BJ (cell line): ENCODE data around the gene AUH. TPM values are rescaled to one million over a fixed set of nuclear protein-coding genes. Genes with fewer than 3 reads are reported as not detected.

ENCODE experiments used
- CTCF ChIA-PET: fragments of 350-600 bp; formaldehyde crosslinking; extraction: SDS; loops from one replicate; lab custom pipeline; 2021; ENCODE audit warnings: antibody characterized with exemption, inconsistent platforms; lab: Yijun Ruan, JAX
- POLR2A ChIA-PET: fragments of 300-600 bp; sonication (Branson Sonifier 250); formaldehyde crosslinking; extraction: SDS; loops from one replicate; lab custom pipeline; 2021; ENCODE audit warnings: antibody characterized with exemption; lab: Charles Lee
- DNase-seq: peaks from one replicate; pipeline ENCODE4 v3.0.0-alpha.2; 2011; ENCODE audit warnings: low read depth
- H3K27me3 ChIP-seq: 2 replicates; pipeline ENCODE4 v1.6.0; 2011; ENCODE audit warnings: low read length; ENCODE audit not compliant: control insufficient read depth, insufficient read depth
- H3K36me3 ChIP-seq: 2 replicates; pipeline ENCODE4 v1.5.1; 2011; ENCODE audit warnings: low read length; ENCODE audit not compliant: control insufficient read depth, insufficient read depth
- H3K4me3 ChIP-seq: 2 replicates; pipeline ENCODE4 v1.5.1; 2011; ENCODE audit warnings: low read depth, mild to moderate bottlenecking, control low read depth, low read length
- CTCF ChIP-seq: IDR thresholded peaks from 2 replicates; pipeline ENCODE4 v1.5.1; 2011; ENCODE audit warnings: low read depth, mild to moderate bottlenecking, control low read depth, inconsistent platforms, low read length, moderate library complexity; ENCODE audit not compliant: insufficient read depth
- polyA plus RNA-seq: library from polyadenylated mRNA; depleted of rRNA; stranded (reverse); fragments of >200 nt; gene quantifications from 2 replicates; pipeline ENCODE4 v1.2.3, GENCODE V29; 2011

AUH gene
- polyA plus RNA-seq, 1 experiment: 4.1 TPM

GRCh38 chr9:91176426-91176825 lies 185.3 kb downstream of the AUH start:
- Histone ChIP-seq H3K4me3 (no peak overlapping the region), H3K36me3 (no peaks in the 10 kb centered on the region), H3K27me3 (no peaks in the 10 kb centered on the region)
- POLR2A ChIA-PET: no interaction called here
- CTCF ChIA-PET: no interaction called here
- DNase-seq: no peak
- TF ChIP-seq CTCF: no peak

GRCh38 chr9:91174772-91175171 lies 186.9 kb downstream of the AUH start:
- TF ChIP-seq CTCF: no peak
- POLR2A ChIA-PET: no interaction called here
- CTCF ChIA-PET: interaction anchor here (1.2 to 1.4 kb wide), 2 partner anchors 9 to 167 kb away, joined by 3 read pairs; no protein-coding TSS in a partner anchor
- no peaks in the 10 kb centered on the region for H3K27me3 ChIP-seq
- no peak overlapping the region for H3K4me3 ChIP-seq
- no peak for DNase-seq
- no peaks in the 10 kb centered on the region for H3K36me3 ChIP-seq

GRCh38 chr9:91172329-91172728 lies 189.4 kb downstream of the AUH start:
- no peak for DNase-seq
- ChIA-PET POLR2A (no interaction called here), CTCF (interaction anchor here (1.0 kb wide), 1 partner anchor 12 kb away, joined by 3 read pairs; no protein-coding TSS in a partner anchor)
- no peak overlapping the region for H3K4me3 ChIP-seq
- TF ChIP-seq CTCF: no peak
- H3K27me3 ChIP-seq: no peaks in the 10 kb centered on the region
- no peaks in the 10 kb centered on the region for H3K36me3 ChIP-seq

GRCh38 chr9:91170951-91171350 lies 190.8 kb downstream of the AUH start:
- Histone ChIP-seq H3K4me3 (no peak overlapping the region), H3K36me3 (no peaks in the 10 kb centered on the region), H3K27me3 (no peaks in the 10 kb centered on the region)
- no peak for TF ChIP-seq CTCF
- ChIA-PET CTCF (no interaction called here), POLR2A (no interaction called here)
- no peak for DNase-seq

- H3K36me3 ChIP-seq: no peaks in the 10 kb centered on the region
- H3K27me3 ChIP-seq: no peaks in the 10 kb centered on the region
- ChIA-PET POLR2A (no interaction called here), CTCF (interaction anchor here (1.5 kb wide), 1 partner anchor 22 kb away, joined by 5 read pairs; no protein-coding TSS in a partner anchor)
- H3K4me3 ChIP-seq: no peak overlapping the region
- TF ChIP-seq CTCF: no peak
- DNase-seq: no peak
Observed at GRCh38 chr9:91166796-91167366, 194.8 kb downstream of the AUH start.
